Loucy (cell line): ENCODE measurements around the gene IGFN1.

ENCODE experiments used
- EZH2phosphoT487 ChIP-seq: fragments of 200-600 bp; IDR thresholded peaks from 2 replicates; pipeline ENCODE4 v1.6.1; 2018; ENCODE audit warnings: antibody characterized with exemption, mild to moderate bottlenecking, moderate library complexity, borderline replicate concordance
- TF ChIP-seq, protein P1 (sequence below): fragments of 200-600 bp; sonication (generic); conservative IDR thresholded peaks from 2 replicates; pipeline ENCODE4 v1.5.1; 2014; ENCODE audit warnings: mild to moderate bottlenecking, antibody characterized with exemption, low read length

- TF ChIP-seq, protein P1, sequence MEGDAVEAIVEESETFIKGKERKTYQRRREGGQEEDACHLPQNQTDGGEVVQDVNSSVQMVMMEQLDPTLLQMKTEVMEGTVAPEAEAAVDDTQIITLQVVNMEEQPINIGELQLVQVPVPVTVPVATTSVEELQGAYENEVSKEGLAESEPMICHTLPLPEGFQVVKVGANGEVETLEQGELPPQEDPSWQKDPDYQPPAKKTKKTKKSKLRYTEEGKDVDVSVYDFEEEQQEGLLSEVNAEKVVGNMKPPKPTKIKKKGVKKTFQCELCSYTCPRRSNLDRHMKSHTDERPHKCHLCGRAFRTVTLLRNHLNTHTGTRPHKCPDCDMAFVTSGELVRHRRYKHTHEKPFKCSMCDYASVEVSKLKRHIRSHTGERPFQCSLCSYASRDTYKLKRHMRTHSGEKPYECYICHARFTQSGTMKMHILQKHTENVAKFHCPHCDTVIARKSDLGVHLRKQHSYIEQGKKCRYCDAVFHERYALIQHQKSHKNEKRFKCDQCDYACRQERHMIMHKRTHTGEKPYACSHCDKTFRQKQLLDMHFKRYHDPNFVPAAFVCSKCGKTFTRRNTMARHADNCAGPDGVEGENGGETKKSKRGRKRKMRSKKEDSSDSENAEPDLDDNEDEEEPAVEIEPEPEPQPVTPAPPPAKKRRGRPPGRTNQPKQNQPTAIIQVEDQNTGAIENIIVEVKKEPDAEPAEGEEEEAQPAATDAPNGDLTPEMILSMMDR = no peak
- no peak for TF ChIP-seq EZH2phosphoT487
Measured at GRCh38 chr1:201167041-201167991, 23.3 kb upstream of the IGFN1 start.
